CD4-positive, alpha-beta T cell (primary cell): Measurements from ENCODE around the gene CDKAL1. TPM values are rescaled to one million over a fixed set of nuclear protein-coding genes. Genes with fewer than 3 reads are reported as not detected.

Experiments used
- ATAC-seq: fragments of 200-7000 bp; cut with Tn5 transposase; one replicate; pipeline ENCODE4 v1.10.0; 2022; ENCODE audit warnings: mild to moderate bottlenecking; ENCODE audit not compliant: poor library complexity
- CTCF ChIA-PET: fragments of 350-600 bp; sonication (Branson Sonifier 250); formaldehyde crosslinking; loops from one replicate; lab custom pipeline; 2021; ENCODE audit warnings: antibody characterized with exemption, inconsistent platforms; lab: Charles Lee
- POLR2A ChIA-PET: fragments of 350-600 bp; sonication (Branson Sonifier 250); formaldehyde crosslinking; loops from one replicate; lab custom pipeline; 2021; ENCODE audit warnings: antibody characterized with exemption, inconsistent platforms; lab: Charles Lee
- DNase-seq, 14 experiments: peaks; one replicate each; pipeline ENCODE4 v3.0.0-alpha.2; 2013 to 2020; ENCODE audit warnings: mixed read lengths in 2 of 14
- H3K27ac ChIP-seq, 2 donors: one replicate each; pipeline versions ENCODE4 v1.5.1 to v1.7.0; 2013; ENCODE audit warnings: low read length in 2 of 2, low read depth in 1 of 2, mild to moderate bottlenecking in 1 of 2
- H3K27me3 ChIP-seq, 2 experiments: 1 replicate in 1 of 2; 2 replicates in 1 of 2; pipeline versions ENCODE4 v1.6.1 to v1.7.0; 2013; ENCODE audit warnings: low read length in 2 of 2, control low read depth in 1 of 2, mild to moderate bottlenecking in 1 of 2, moderate library complexity in 1 of 2; ENCODE audit not compliant: insufficient read depth in 2 of 2, control insufficient read depth in 1 of 2
- H3K36me3 ChIP-seq: one replicate; pipeline ENCODE4 v1.6.1; 2013; ENCODE audit warnings: low read length, control low read depth; ENCODE audit not compliant: insufficient read depth
- H3K4me1 ChIP-seq: one replicate; pipeline ENCODE4 v1.6.1; 2013; ENCODE audit warnings: low read length, control low read depth; ENCODE audit not compliant: insufficient read depth
- H3K4me3 ChIP-seq: one replicate; pipeline ENCODE4 v1.5.1; 2013; ENCODE audit warnings: mild to moderate bottlenecking, low read length, moderate library complexity
- H3K9me3 ChIP-seq, 2 experiments: 1 replicate in 1 of 2; 2 replicates in 1 of 2; pipeline versions ENCODE4 v1.6.1 to v1.7.0; 2013; ENCODE audit warnings: low read length in 2 of 2, mild to moderate bottlenecking in 2 of 2, control low read depth in 1 of 2, moderate library complexity in 1 of 2; ENCODE audit not compliant: control insufficient read depth in 1 of 2, insufficient read depth in 1 of 2
- H3K27ac Mint-ChIP-seq: one replicate; pipeline ENCODE4 v1.8.0; 2020; ENCODE audit warnings: mixed read lengths
- H3K27me3 Mint-ChIP-seq: one replicate; pipeline ENCODE4 v1.8.0; 2021; ENCODE audit warnings: mixed read lengths
- H3K36me3 Mint-ChIP-seq: one replicate; pipeline ENCODE4 v1.8.0; 2021; ENCODE audit warnings: low read depth, mixed read lengths
- H3K4me1 Mint-ChIP-seq: one replicate; pipeline ENCODE4 v1.8.0; 2021; ENCODE audit warnings: low read depth, mixed read lengths
- H3K4me3 Mint-ChIP-seq: one replicate; pipeline ENCODE4 v1.8.0; 2020; ENCODE audit warnings: mild to moderate bottlenecking, mixed read lengths
- H3K9me3 Mint-ChIP-seq: one replicate; pipeline ENCODE4 v1.8.0; 2020; ENCODE audit warnings: mixed read lengths
- intact Hi-C, 2 experiments: fragments of 100-400 bp; cut with DNase I in 1 of 2; cut with micrococcal nuclease in 1 of 2; formaldehyde crosslinking; loops; one replicate each; pipeline versions ENCODE4 v1.15.1 to v1.9.0; 2023 to 2025; cut with DNase I, micrococcal nuclease
- total RNA-seq, 174 experiments: library from RNA in 2 of 174; stranded (reverse) in 2 of 174; gene quantifications; one replicate each; pipeline ENCODE4 v1.2.3 and lab custom pipeline; 2021 to 2026
- TF ChIP-seq, protein P1 (sequence below): fragments of 200-600 bp; IDR thresholded peaks from one replicate; pipeline ENCODE4 v1.8.0; 2022; ENCODE audit warnings: antibody characterized with exemption, mild to moderate bottlenecking

CDKAL1 gene
- total RNA-seq, 2 experiments from 2014 or later, result 21.3 to 23.9 TPM

DNA sequence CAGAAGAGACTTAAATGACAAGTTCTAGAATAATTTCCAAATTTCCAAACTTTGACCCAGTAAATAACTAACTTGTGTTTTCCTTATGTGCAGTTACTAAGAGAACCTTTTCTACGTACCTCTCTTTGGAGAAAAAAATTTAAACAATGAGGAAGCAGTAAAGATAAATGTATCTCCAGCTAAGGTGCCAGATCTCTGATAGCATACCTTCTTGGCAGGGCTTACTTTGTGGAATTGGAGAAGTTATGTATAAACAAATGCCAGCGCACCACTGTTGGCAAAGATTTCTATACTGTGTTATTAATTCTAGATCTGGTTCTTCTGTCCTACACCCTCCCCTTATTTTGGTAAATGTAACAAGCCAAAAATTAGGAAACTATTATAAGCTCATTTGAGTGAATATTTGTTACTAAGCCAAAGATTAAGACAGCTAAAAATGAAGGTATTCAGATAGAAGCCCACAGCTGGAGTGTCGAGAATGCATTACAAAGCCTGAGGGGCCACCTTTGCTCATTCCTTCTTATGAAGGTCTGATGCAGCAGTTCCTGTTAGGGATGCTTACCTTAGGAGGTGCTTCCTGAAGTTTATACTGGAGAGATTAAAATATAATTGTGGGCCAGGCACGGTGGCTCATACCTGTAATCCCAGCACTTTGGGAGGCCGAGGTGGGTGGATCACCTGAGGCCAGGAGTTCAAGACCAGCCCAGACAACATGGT, 686.2 kb downstream of the CDKAL1 start:
- ATAC-seq (no peak), DNase-seq (no peak)
- ChIA-PET CTCF (no interaction called here), POLR2A (no interaction called here)
- H3K27ac ChIP-seq, result no peak overlapping the region
- H3K4me3 Mint-ChIP-seq, result no peak overlapping the region
- H3K36me3 ChIP-seq, result no peaks in the 10 kb centered on the region
- no peak overlapping the region for H3K27ac Mint-ChIP-seq
- H3K4me3 ChIP-seq, result no peak overlapping the region
- H3K4me1 ChIP-seq, result no peaks in the 10 kb centered on the region
- H3K36me3 Mint-ChIP-seq, result peaks cover 78% of the 10 kb centered on the region
- no peaks in the 10 kb centered on the region for H3K27me3 Mint-ChIP-seq
- H3K4me1 Mint-ChIP-seq, result no peaks in the 10 kb centered on the region
- TF ChIP-seq, protein P1, sequence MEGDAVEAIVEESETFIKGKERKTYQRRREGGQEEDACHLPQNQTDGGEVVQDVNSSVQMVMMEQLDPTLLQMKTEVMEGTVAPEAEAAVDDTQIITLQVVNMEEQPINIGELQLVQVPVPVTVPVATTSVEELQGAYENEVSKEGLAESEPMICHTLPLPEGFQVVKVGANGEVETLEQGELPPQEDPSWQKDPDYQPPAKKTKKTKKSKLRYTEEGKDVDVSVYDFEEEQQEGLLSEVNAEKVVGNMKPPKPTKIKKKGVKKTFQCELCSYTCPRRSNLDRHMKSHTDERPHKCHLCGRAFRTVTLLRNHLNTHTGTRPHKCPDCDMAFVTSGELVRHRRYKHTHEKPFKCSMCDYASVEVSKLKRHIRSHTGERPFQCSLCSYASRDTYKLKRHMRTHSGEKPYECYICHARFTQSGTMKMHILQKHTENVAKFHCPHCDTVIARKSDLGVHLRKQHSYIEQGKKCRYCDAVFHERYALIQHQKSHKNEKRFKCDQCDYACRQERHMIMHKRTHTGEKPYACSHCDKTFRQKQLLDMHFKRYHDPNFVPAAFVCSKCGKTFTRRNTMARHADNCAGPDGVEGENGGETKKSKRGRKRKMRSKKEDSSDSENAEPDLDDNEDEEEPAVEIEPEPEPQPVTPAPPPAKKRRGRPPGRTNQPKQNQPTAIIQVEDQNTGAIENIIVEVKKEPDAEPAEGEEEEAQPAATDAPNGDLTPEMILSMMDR, result no peak
- no peaks in the 10 kb centered on the region for H3K27me3 ChIP-seq
- H3K9me3 ChIP-seq, result no peaks in the 10 kb centered on the region
- no peaks in the 10 kb centered on the region for H3K9me3 Mint-ChIP-seq
- intact Hi-C loops, result no loop called here

DNA sequence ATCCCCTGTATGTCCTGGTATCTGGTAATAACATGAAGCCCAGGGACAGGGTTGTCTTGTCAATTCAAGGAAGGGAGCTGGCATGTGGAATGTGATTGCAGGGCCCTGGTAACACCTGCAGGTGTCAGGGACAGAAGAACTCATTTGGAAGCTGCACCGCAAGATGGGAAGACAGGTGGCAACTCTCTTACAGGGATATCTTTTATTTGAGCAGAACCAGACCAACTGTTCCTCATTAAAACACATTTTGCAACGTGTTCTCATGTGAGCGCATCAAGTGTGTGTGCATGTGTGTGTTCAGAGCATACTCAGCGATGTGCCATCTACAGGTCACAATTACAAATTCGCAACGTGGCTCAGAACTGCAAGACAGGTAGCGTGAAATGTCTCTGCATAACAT, 688.4 kb downstream of the CDKAL1 start:
- H3K36me3 ChIP-seq, result no peaks in the 10 kb centered on the region
- TF ChIP-seq, protein P1, result no peak
- no peaks in the 10 kb centered on the region for H3K4me1 ChIP-seq
- H3K9me3 ChIP-seq, result no peaks in the 10 kb centered on the region
- H3K27me3 ChIP-seq, result no peaks in the 10 kb centered on the region
- Mint-ChIP-seq H3K27ac (no peak overlapping the region), H3K27me3 (no peaks in the 10 kb centered on the region), H3K36me3 (peaks cover 81% of the 10 kb centered on the region), H3K9me3 (no peaks in the 10 kb centered on the region), H3K4me3 (no peak overlapping the region), H3K4me1 (no peaks in the 10 kb centered on the region)
- H3K27ac ChIP-seq, result no peak overlapping the region
- intact Hi-C loops, result no loop called here
- H3K4me3 ChIP-seq, result no peak overlapping the region
- no peak for DNase-seq
- CTCF ChIA-PET, result no interaction called here
- ATAC-seq, result no peak
- POLR2A ChIA-PET, result no interaction called here

DNA sequence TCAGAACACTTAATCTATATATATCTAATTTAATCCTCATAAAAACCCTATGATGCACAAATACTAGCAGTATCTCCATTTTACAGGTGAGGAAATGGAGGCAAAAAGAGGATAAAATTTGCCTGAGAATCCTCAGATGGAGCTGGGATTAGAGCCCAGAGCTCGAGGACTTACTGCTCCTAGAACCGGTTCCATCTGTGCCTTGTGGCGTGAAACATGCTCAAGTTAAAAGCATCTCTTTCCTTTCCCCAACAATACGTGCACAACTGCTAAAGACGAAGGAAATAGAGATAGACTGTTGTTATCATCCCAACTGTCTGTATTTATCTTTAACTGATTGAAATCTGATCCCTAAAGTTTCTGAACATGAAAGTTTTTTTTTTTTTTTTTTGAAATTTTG, 691.7 kb downstream of the CDKAL1 start:
- Mint-ChIP-seq H3K36me3 (peaks cover 85% of the 10 kb centered on the region), H3K4me3 (no peak overlapping the region)
- H3K36me3 ChIP-seq, result peaks cover 1% of the 10 kb centered on the region

More for the DNA sequence above, 691.7 kb downstream of the CDKAL1 start:
- no peak overlapping the region for H3K27ac ChIP-seq
- H3K4me3 ChIP-seq, result no peak overlapping the region
- H3K4me1 ChIP-seq, result no peaks in the 10 kb centered on the region
- TF ChIP-seq, protein P1, result no peak
- H3K9me3 Mint-ChIP-seq, result no peaks in the 10 kb centered on the region
- ChIA-PET CTCF (no interaction called here), POLR2A (no interaction called here)
- ATAC-seq, result no peak
- no peak overlapping the region for H3K27ac Mint-ChIP-seq
- H3K27me3 Mint-ChIP-seq, result no peaks in the 10 kb centered on the region
- H3K27me3 ChIP-seq, result no peaks in the 10 kb centered on the region
- H3K9me3 ChIP-seq, result no peaks in the 10 kb centered on the region
- no peaks in the 10 kb centered on the region for H3K4me1 Mint-ChIP-seq
- no peak for DNase-seq
- intact Hi-C loops, result no loop called here
